SIG-M5 treated with dmso at 0.1 percent for 504 hours (cell line): Measurements from ENCODE around the gene LDHB.
"Not testable (repeated sequence)": the region's sequence is repeated elsewhere in the genome, so short reads cannot be mapped to it uniquely, and the experiment has no call there.

ENCODE experiments used
- DNase-seq: peaks from one replicate; lab custom pipeline; 2025; ENCODE audit not compliant: unreplicated experiment; lab: John Stamatoyannopoulos, UW

The LDHB gene

GRCh38 chr12:21657326-21658077 lies at the start of gene LDHB:
Gene LDHB, minus strand, starts transcription at chr12:21657842. Its CDS starts 3,171 bp downstream, at chr12:21654671.
- DNase-seq: peak; percentile 97

GRCh38 chr12:21704847-21705246 lies 47.2 kb upstream of the LDHB start:
- no peak for DNase-seq

- DNase-seq: no peak
Measured at GRCh38 chr12:21699851-21700250, 42.2 kb upstream of the LDHB start.

- DNase-seq: no peak
Measured at GRCh38 chr12:21697904-21698630, 40.4 kb upstream of the LDHB start.

- DNase-seq: no peak
Measured at GRCh38 chr12:21696625-21697024, 39.0 kb upstream of the LDHB start.

- DNase-seq: no peak
Measured at GRCh38 chr12:21695986-21696385, 38.3 kb upstream of the LDHB start.

GRCh38 chr12:21694660-21695059 lies 37.0 kb upstream of the LDHB start:
- no peak for DNase-seq

GRCh38 chr12:21691515-21691914 lies 33.9 kb upstream of the LDHB start:
- DNase-seq: no peak

GRCh38 chr12:21690704-21691368 lies 33.2 kb upstream of the LDHB start:
- no peak for DNase-seq

GRCh38 chr12:21683115-21683514 lies 25.5 kb upstream of the LDHB start:
- no peak for DNase-seq

GRCh38 chr12:21678959-21679358 lies 21.3 kb upstream of the LDHB start:
- DNase-seq: no peak

GRCh38 chr12:21677622-21678277 lies 20.1 kb upstream of the LDHB start:
- no peak for DNase-seq

GRCh38 chr12:21677204-21677603 lies 19.6 kb upstream of the LDHB start:
- no peak for DNase-seq

GRCh38 chr12:21676776-21677175 lies 19.1 kb upstream of the LDHB start:
- DNase-seq: no peak

- DNase-seq: no peak
Measured at GRCh38 chr12:21675641-21676040, 18.0 kb upstream of the LDHB start.

- no peak for DNase-seq
Measured at GRCh38 chr12:21675096-21675495, 17.5 kb upstream of the LDHB start.

GRCh38 chr12:21673830-21674552 lies 16.3 kb upstream of the LDHB start:
- not testable (repeated sequence) for DNase-seq

GRCh38 chr12:21672146-21672545 lies 14.5 kb upstream of the LDHB start:
- DNase-seq: no peak

- DNase-seq: no peak
Measured at GRCh38 chr12:21666722-21667121, 9.1 kb upstream of the LDHB start.

GRCh38 chr12:21665816-21666215 lies 8.2 kb upstream of the LDHB start:
- DNase-seq: no peak
